Lung (tissue), 12 donors: ENCODE measurements around the gene C15orf39. TPM values are rescaled to one million over a fixed set of nuclear protein-coding genes. Genes with fewer than 3 reads are reported as not detected.

ENCODE experiments used
- ATAC-seq: fragments of 200-7000 bp; cut with Tn5 transposase; one replicate; pipeline ENCODE4 v1.9.1; 2020; ENCODE audit warnings: moderate number of reproducible peaks; ENCODE audit not compliant: insufficient read depth, low FRiP score
- DNase-seq, 3 donors: peaks; one replicate each; pipeline ENCODE4 v3.0.0-alpha.2; 2013 to 2017
- H3K27ac ChIP-seq, 2 donors: one replicate each; pipeline ENCODE4 v1.5.1; 2013; ENCODE audit warnings: mild to moderate bottlenecking in 2 of 2, moderate library complexity in 2 of 2, control low read depth in 1 of 2, inconsistent platforms in 1 of 2, low read depth in 1 of 2, low read length in 1 of 2
- H3K27me3 ChIP-seq, 3 donors: one replicate each; pipeline ENCODE4 v1.5.1; 2013; ENCODE audit warnings: low read length in 2 of 3; ENCODE audit not compliant: control insufficient read depth in 3 of 3, insufficient read depth in 3 of 3
- H3K36me3 ChIP-seq, 4 donors: one replicate each; pipeline ENCODE4 v1.5.1; 2013; ENCODE audit warnings: low read length in 4 of 4, mild to moderate bottlenecking in 1 of 4, moderate library complexity in 1 of 4; ENCODE audit not compliant: control insufficient read depth in 4 of 4, insufficient read depth in 4 of 4
- H3K4me1 ChIP-seq, 5 donors: one replicate each; pipeline ENCODE4 v1.5.1; 2013; ENCODE audit warnings: low read length in 5 of 5, mild to moderate bottlenecking in 2 of 5, moderate library complexity in 1 of 5; ENCODE audit not compliant: control insufficient read depth in 5 of 5, insufficient read depth in 5 of 5
- H3K4me3 ChIP-seq: one replicate; pipeline ENCODE4 v1.5.1; 2013; ENCODE audit warnings: mild to moderate bottlenecking, control low read depth, moderate library complexity
- H3K9ac ChIP-seq, 2 donors: one replicate each; pipeline ENCODE4 v1.5.1; 2013; ENCODE audit warnings: low read length in 2 of 2, control low read depth in 1 of 2; ENCODE audit not compliant: insufficient read depth in 1 of 2
- H3K9me3 ChIP-seq, 4 donors: one replicate each; pipeline ENCODE4 v1.5.1; 2013; ENCODE audit warnings: low read length in 3 of 4, mild to moderate bottlenecking in 1 of 4, moderate library complexity in 1 of 4; ENCODE audit not compliant: control insufficient read depth in 4 of 4, insufficient read depth in 3 of 4
- WGBS, 2 donors: extraction: QIAGEN DNeasy Blood & Tissue Kit; methylation state at CpG; one replicate each; pipeline ENCODE4 v1.1.7; 2013; 5-methylcytosine and 5-hydroxymethylcytosine counted together
- polyA plus RNA-seq, 2 donors: library from polyadenylated mRNA; stranded (reverse); fragments of 200-250 nt; gene quantifications; one replicate each; pipeline ENCODE4 v1.2.1, GENCODE V29; 2013
- total RNA-seq, 2 donors: library from RNA; depleted of rRNA in 1 of 2; stranded (reverse); fragments of >200 nt in 1 of 2; gene quantifications; one replicate each; pipeline ENCODE4 v1.2.1, GENCODE V29; 2014 to 2021
- TF ChIP-seq, protein P1 (sequence below): IDR thresholded peaks from 2 replicates; pipeline ENCODE4 v1.5.1; 2012; ENCODE audit warnings: mild to moderate bottlenecking; ENCODE audit errors: control extremely low read depth, extremely low read depth
- donor health status: control.
- donor health status: control.
- donor health status: Bipolar disorder and iron deficiency.
- donor health status: healthy.
- donor health status: DM: yes; HTN: yes; CAD: no.

The C15orf39 gene
- total and polyA plus RNA-seq, 4 donors: 13.1 to 57.7 (median 25.6) TPM

DNA sequence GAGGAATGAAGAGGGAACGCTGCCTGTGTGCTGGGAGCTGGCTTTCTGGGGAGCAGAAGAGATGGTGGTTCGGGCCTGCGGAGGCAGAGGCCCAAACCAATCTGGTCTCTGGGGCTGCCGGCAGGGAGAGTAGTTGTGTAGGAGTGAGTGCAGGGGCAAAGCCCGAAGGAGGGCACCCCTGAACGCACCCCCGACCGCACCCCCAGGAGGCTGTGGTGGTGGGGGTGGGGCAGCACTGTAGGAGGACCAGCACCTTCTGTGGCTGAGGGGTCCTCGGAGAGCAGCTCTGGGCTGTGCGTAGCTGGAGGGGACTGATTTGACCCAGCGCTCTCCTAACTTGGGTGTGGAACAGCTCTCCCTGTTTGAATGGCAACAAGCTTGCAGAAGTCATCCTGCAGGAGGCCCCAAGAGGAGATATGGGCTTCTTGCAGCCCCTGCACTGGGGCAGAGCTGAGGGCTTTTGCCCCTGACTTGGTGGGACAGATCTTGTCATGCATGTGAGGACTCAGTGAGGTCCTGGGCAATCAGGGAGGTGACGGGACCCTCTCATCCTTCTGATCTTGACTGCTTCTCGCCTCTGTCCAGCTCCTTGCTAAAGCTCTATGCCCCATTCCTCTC, 26.1 kb downstream of the C15orf39 start:
- ATAC-seq: no peak
- no peak overlapping the region for H3K27ac ChIP-seq
- no peaks in the 10 kb centered on the region for H3K36me3 ChIP-seq
- H3K9ac ChIP-seq: no peak overlapping the region
- 90 to 91% methylated on average over 11 to 13 of the region's 13 CpGs for WGBS, 2 donors
- H3K9me3 ChIP-seq: no peaks in the 10 kb centered on the region
- peaks cover 0 to 6% (median 0%) of the 10 kb centered on the region in 5 donors for H3K4me1 ChIP-seq
- DNase-seq: no peak
- TF ChIP-seq, protein P1, sequence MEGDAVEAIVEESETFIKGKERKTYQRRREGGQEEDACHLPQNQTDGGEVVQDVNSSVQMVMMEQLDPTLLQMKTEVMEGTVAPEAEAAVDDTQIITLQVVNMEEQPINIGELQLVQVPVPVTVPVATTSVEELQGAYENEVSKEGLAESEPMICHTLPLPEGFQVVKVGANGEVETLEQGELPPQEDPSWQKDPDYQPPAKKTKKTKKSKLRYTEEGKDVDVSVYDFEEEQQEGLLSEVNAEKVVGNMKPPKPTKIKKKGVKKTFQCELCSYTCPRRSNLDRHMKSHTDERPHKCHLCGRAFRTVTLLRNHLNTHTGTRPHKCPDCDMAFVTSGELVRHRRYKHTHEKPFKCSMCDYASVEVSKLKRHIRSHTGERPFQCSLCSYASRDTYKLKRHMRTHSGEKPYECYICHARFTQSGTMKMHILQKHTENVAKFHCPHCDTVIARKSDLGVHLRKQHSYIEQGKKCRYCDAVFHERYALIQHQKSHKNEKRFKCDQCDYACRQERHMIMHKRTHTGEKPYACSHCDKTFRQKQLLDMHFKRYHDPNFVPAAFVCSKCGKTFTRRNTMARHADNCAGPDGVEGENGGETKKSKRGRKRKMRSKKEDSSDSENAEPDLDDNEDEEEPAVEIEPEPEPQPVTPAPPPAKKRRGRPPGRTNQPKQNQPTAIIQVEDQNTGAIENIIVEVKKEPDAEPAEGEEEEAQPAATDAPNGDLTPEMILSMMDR: no peak
- no peak overlapping the region for H3K4me3 ChIP-seq
- H3K27me3 ChIP-seq: peaks cover 0 to 4% (median 0%) of the 10 kb centered on the region in 3 donors

DNA sequence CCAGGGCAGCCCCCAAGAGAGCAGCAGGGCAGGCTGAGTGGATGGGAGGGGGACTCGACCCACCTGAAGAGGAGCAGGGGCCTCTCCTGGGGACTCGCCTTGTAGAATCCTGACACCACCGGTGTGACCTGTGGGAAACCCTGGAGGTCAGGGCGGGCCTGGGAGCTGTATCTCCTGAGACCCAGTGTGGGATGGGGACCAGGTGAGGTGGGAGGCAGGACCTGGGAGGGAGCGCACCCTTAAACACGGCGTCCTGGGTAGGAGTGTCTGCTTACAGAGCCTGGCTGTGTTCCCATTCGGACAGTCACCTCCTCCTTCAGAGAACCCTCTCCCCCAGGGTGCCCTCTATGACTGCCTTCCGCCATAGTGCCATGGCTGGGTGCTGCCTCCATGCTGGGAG, 27.1 kb downstream of the C15orf39 start:
- TF ChIP-seq, protein P1: no peak
- Histone ChIP-seq H3K27me3 (peaks cover 0 to 4% (median 0%) of the 10 kb centered on the region in 3 donors), H3K36me3 (no peaks in the 10 kb centered on the region), H3K9me3 (no peaks in the 10 kb centered on the region), H3K9ac (no peak overlapping the region), H3K27ac (no peak overlapping the region), H3K4me1 (peaks cover 0 to 6% (median 0%) of the 10 kb centered on the region in 5 donors), H3K4me3 (no peak overlapping the region)
- no peak for DNase-seq
- ATAC-seq: no peak
- WGBS, 2 donors: 83 to 93% methylated on average over 9 of the region's 9 CpGs

DNA sequence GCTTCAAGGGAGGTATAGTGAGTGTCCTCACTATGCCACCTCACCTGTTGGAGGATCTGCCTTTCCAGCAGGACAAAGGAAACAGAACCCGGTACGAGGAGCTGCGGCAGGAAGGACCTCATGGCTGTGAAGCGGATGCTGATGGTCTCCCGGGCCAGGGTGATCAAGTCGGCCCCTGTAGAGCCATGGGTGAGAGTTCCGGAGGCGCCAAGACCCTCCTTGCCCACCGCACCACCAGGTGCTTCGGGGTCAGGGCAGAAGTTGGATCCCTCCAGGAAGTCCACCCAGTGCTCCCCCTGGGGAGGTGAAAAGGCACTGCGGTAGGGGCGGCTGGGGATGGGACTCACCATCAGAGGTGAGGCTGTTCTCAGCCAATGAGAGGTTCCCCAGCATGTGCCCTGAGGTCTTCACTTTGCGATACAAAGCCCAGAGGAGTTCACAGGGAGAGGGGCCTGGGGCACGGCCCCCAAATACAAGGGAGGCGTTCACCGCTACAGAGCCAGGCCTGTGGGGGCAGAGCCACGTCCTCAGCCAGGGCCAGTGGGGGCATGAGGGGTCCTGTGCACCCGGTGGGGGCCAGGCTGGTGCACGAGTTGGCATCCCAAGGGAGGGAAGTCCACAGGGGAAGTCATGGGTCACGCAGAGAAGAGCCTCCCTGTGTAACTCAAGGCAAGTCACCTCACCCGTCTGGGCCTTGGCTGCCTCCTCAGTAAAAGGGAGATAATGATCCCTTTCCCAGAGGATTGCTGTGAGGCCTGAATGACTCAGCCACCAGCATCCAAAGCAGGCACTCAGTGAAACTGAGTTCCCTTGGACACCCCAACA, 27.7 kb downstream of the C15orf39 start:
- Histone ChIP-seq H3K4me1 (peaks cover 0 to 6% (median 0%) of the 10 kb centered on the region in 5 donors), H3K9me3 (no peaks in the 10 kb centered on the region), H3K27me3 (peaks cover 0 to 4% (median 0%) of the 10 kb centered on the region in 3 donors), H3K4me3 (no peak overlapping the region), H3K27ac (no peak overlapping the region), H3K36me3 (no peaks in the 10 kb centered on the region), H3K9ac (no peak overlapping the region)
- no peak for ATAC-seq
- no peak for DNase-seq
- 90 to 91% methylated on average over 21 of the region's 21 CpGs for WGBS, 2 donors
- TF ChIP-seq, protein P1: no peak
